IPS DF 4.7 (cell line): ENCODE data around the gene MARCHF2.
"Not testable (repeated sequence)": the region's sequence is repeated elsewhere in the genome, so short reads cannot be mapped to it uniquely, and the experiment has no call there.

Experiments
- DNase-seq: peaks from one replicate; pipeline ENCODE4 v3.0.0-alpha.2; 2013; ENCODE audit warnings: low spot score; ENCODE audit errors: extremely low read depth

Gene MARCHF2, protein sequence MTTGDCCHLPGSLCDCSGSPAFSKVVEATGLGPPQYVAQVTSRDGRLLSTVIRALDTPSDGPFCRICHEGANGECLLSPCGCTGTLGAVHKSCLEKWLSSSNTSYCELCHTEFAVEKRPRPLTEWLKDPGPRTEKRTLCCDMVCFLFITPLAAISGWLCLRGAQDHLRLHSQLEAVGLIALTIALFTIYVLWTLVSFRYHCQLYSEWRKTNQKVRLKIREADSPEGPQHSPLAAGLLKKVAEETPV

DNA sequence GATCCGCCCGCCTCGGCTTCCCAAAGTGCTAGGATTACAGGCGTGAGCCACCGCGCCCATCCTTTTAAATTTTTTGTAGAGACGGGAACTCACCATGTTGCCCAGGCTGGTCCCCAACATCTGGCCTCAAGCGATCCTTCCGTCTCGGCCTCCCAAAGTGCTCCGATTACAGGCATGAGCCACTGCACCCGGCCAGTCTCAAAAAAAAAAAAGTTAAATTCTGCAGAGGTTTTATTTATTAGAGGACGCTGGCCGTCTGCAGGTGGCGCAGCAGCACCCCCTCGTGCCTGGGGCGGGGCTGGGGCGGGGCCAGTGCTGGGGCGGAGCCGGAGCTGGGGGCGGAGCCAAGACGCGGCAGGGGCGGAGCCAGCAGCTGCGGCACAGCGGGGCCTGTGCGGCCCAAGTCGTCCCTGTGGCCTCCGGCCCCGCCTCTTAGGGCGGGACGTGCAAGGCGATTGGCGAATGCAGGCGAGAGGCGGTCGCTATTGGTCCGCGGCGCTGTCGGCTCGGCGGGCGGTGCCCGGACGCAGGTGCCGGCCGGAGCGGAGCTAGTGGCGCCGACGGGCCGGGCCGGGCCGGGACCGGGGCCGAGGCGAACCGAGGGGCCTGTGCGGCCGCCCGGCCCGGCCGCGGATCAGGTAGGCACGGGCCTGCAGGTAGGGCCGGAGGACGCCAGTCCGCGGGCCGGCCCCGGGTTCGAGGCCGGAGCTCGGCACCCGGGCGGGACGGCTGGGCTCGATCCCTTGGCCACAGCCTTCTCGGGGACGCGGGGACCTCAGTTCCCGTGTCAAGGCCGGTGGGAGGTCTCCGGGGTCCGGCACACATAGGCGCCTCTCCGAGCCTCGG is at the start of gene MARCHF2:
Gene MARCHF2, plus strand, starts transcription at position 523 of the 846 bp plus-strand sequence. CDS start 8,536 bp downstream, outside the sequence.
- DNase-seq = no peak

DNA sequence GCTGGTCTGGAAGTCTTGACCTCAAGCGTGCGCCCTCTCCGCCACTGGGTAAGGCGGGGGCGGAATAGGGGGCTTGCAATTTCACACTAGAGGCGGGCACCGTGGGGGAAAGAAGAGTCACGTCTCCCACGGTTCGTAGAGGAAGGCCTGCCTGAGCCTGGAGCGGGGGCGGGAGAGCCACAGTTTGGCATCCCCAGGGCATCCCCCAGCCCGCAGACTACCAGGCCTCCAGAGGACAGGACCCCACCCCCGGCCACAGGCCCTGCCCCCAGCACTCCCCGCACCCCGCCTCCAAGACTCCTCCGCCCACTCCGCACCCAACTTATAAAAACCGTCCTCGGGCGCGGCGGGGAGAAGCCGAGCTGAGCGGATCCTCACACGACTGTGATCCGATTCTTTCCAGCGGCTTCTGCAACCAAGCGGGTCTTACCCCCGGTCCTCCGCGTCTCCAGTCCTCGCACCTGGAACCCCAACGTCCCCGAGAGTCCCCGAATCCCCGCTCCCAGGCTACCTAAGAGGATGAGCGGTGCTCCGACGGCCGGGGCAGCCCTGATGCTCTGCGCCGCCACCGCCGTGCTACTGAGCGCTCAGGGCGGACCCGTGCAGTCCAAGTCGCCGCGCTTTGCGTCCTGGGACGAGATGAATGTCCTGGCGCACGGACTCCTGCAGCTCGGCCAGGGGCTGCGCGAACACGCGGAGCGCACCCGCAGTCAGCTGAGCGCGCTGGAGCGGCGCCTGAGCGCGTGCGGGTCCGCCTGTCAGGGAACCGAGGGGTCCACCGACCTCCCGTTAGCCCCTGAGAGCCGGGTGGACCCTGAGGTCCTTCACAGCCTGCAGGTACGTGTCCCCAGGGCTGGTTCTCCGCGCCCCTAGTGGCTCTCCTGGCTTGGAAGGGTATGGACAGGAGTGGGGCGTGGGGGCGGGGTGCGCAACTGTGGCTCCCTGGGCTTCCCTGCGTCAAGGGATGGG is 49.0 kb upstream of the MARCHF2 start, which contains the start of gene ANGPTL4:
Gene ANGPTL4, plus strand, starts transcription at position 353 of the 969 bp plus-strand sequence. Its CDS starts 167 bp downstream, at position 520.
- no peak for DNase-seq

DNA sequence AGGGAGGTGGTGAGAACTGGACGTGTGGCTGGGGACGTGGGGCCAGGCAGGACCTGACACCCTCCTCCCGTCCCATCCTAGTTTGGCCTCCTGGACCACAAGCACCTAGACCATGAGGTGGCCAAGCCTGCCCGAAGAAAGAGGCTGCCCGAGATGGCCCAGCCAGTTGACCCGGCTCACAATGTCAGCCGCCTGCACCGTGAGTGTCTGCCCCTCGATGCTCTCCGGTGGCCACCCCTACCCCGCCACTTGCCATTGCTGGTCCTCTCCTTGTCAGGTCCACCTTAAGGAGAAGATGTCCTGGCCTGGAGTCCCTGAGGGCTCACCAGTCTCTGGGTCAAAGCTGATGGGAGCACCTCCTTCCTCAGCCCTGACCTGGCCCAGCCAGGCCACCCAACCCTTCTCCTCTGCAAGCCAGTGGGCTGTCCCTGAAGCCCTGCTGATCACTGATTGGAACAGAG is 47.0 kb upstream of the MARCHF2 start:
- no peak for DNase-seq

- DNase-seq = no peak
These were observed 46.2 kb upstream of the MARCHF2 start for GRCh38 chr19:8366961-8367326.

DNA sequence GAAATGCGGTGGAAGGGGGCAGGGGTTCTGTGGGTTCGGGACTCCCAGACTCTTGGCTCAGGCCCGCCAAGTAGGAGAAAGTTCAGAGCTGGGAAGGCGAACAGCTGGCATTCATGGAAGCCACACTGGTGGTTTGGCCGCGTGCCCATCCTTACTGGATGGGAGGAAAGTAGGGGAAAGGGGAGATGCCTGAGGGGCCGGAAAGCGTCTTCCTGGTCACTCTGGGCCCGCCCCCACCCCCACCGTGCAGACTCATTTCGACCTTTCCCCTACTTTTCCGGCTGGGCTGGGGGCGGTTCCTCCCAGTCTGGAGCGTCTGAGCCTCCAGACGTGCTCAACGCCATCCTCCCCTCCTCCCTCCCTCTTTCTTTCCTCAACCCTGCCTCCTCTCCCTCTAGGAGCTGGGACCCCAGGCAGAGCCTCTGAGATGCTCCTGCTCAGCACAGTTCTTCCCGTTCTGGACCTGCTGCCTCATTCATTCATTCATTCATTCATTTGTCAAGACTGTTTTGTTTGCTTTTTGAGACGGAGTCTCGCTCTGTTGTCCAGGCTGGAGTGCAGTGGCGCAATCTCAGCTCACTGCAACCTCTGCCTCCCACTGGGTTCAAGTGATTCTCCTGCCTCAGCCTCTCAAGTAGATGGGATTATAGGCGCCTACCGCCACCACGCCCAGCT is 45.6 kb upstream of the MARCHF2 start:
- DNase-seq = no peak

GRCh38 chr19:8370176-8371010 is 42.7 kb upstream of the MARCHF2 start:
- no peak for DNase-seq

GRCh38 chr19:8371011-8371804 is 41.9 kb upstream of the MARCHF2 start:
- DNase-seq = no peak

DNA sequence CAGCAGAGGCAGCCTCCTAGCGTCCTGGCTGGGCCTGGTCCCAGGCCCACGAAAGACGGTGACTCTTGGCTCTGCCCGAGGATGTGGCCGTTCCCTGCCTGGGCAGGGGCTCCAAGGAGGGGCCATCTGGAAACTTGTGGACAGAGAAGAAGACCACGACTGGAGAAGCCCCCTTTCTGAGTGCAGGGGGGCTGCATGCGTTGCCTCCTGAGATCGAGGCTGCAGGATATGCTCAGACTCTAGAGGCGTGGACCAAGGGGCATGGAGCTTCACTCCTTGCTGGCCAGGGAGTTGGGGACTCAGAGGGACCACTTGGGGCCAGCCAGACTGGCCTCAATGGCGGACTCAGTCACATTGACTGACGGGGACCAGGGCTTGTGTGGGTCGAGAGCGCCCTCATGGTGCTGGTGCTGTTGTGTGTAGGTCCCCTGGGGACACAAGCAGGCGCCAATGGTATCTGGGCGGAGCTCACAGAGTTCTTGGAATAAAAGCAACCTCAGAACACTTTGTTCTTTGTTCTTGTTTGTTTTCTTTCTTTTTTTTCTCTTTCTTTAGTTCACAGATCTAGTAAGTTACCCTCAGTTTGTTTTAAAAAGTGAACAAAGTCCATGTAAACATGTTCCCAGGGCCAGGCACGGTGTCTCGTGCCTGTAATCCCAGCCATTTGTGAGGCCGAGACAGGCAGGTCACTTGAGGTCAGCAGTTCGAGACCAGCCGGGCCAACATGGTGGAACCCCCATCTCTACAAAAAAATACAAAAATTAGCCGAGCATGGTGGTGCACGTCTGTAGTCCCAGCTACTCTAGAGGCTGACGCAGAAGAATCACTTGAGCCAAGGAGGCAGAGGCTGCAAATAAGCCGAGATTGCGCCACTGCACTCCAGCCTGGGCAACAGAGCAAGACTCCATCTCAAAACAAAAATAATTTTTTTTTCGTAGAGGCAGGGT is 39.0 kb upstream of the MARCHF2 start:
- DNase-seq = no peak

GRCh38 chr19:8375766-8376165 is 37.3 kb upstream of the MARCHF2 start:
- DNase-seq = not testable (repeated sequence)

- DNase-seq = not testable (repeated sequence)
These were observed 36.6 kb upstream of the MARCHF2 start for GRCh38 chr19:8376373-8376974.

DNA sequence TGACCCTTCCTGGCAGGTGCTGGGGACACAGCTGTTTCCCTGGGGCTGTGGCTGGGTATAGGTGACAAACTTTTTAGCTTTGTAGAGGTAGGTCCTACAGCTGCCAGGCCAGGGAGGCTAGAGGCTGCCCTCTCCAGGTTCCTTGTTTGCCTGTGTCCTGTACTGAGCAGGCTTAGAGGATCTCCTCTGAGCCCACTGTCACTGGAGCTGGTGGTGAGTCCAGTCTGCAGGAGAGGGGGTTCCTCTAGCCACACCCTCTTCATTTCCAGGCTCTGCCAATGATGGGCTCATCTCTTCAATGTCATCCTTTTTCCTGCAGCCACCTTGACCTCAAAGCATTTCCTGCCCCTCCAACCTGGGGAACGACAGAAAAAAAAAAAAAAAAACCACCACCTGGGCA is 35.5 kb upstream of the MARCHF2 start:
- no peak for DNase-seq

DNA sequence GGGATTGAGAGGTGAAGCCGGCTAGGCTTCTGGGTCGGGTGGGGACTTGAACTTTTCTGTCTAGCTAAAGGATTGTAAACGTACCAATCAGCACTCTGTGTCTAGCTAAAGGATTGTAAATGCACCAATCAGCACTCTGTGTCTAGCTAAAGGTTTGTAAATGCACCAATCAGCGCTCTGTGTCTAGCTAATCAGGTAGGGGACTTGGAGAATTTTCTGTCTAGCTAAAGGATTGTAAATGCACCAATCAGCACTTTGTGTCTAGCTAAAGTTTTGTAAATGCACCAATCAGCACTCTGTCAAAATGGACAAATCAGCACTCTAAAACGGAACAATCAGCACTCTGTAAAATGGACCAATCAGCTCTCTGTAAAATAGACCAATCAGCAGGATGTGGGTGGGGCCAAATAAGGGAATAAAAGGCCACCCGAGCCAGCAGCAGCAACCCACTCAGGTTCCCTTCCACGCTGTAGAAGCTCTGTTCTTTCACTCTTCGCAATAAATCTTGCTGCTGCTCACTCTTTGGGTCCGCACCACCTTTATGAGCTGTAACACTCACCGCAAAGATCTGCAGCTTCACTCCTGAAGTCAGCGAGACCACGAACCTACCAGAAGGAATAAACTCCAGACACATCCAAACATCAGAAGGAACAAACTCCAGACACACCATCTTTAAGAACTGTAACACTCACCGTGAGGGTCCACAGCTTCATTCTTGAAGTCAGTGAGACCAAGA is 33.8 kb upstream of the MARCHF2 start:
- not testable (repeated sequence) for DNase-seq

GRCh38 chr19:8384569-8384968 is 28.5 kb upstream of the MARCHF2 start:
- not testable (repeated sequence) for DNase-seq

- DNase-seq = not testable (repeated sequence)
These were observed 28.0 kb upstream of the MARCHF2 start for GRCh38 chr19:8385103-8385502.

- not testable (repeated sequence) for DNase-seq
These were observed 27.5 kb upstream of the MARCHF2 start for GRCh38 chr19:8385566-8385965.

DNA sequence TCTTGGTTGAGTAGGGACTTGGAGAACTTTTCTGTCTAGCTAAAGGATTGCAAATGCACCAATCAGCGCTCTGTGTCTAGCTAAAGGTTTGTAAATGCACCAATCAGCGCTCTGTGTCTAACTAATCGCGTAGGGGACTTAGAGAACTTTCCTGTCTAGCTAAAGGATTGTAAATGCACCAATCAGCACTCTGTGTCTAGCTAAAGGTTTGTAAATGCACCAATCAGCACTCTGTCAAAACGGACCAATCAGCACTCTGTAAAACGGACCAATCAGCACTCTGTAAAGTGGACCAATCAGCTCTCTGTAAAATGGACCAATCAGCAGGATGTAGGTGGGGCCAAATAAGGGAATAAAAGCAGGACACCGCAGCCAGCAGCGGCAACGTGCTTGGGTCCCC is 26.7 kb upstream of the MARCHF2 start:
- DNase-seq = not testable (repeated sequence)

DNA sequence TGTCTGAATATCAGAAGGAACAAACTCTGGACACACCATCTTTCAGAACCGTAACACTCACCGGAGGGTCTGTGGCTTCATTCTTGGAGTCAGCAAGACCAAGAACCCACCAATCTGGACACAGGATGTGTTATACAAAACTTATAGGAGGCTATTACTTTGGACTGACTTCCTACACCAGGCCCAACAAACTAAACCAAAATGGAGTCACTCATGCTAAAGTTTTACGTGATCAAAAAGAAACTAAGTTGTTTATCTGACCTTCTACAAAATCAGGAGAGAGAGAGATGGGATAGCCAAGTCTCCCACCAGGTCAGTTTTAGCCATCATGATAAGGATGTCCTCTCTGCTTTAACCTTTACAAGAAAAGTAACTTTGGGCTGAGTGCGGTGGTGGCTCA is 26.1 kb upstream of the MARCHF2 start:
- DNase-seq = no peak
